Eye (tissue), 1 donor: Measurements from ENCODE around the gene TMEM79.
A peak's percentile ranks its signal among the peaks of the same experiment; 100 is the strongest.

Source experiments
- DNase-seq: peaks from one replicate; pipeline ENCODE4 v3.0.0-alpha.2; 2015

TMEM79 gene

GRCh38 chr1:156284112-156284511 lies at the start of gene TMEM79:
TMEM79 (plus strand) TSS chr1:156284325; CDS start chr1:156285227, 902 bp downstream.
- DNase-seq: no peak

- DNase-seq: no peak
Measured at GRCh38 chr1:156236164-156236563, 48.0 kb upstream of the TMEM79 start.

GRCh38 chr1:156238248-156238647 lies 45.9 kb upstream of the TMEM79 start:
- DNase-seq: no peak

- no peak for DNase-seq
Measured at GRCh38 chr1:156241311-156241811, 42.8 kb upstream of the TMEM79 start.

GRCh38 chr1:156241926-156242325 lies 42.2 kb upstream of the TMEM79 start, which contains the start of gene BGLAP:
BGLAP (plus strand) TSS chr1:156242184; CDS start chr1:156242232, 48 bp downstream.
- no peak for DNase-seq

- no peak for DNase-seq
Measured at GRCh38 chr1:156242738-156243137, 41.4 kb upstream of the TMEM79 start.

- no peak for DNase-seq
Measured at GRCh38 chr1:156244126-156244525, 40.0 kb upstream of the TMEM79 start.

GRCh38 chr1:156244712-156245111 lies 39.4 kb upstream of the TMEM79 start:
- no peak for DNase-seq

- DNase-seq: peak; percentile 65
Measured at GRCh38 chr1:156245451-156246232, 38.5 kb upstream of the TMEM79 start.

- DNase-seq: peak; percentile 17
Measured at GRCh38 chr1:156246241-156246780, 37.8 kb upstream of the TMEM79 start.

- DNase-seq: peak; percentile 23
Measured at GRCh38 chr1:156246781-156247459, 37.2 kb upstream of the TMEM79 start.

- peak; percentile 49 for DNase-seq
Measured at GRCh38 chr1:156247460-156248322, 36.4 kb upstream of the TMEM79 start, which contains the start of gene PAQR6. PAQR6 (minus strand) TSS chr1:156248056; CDS start chr1:156246731, 1,325 bp downstream.

GRCh38 chr1:156248323-156248683 lies 35.8 kb upstream of the TMEM79 start:
- no peak for DNase-seq

- no peak for DNase-seq
Measured at GRCh38 chr1:156249593-156249992, 34.5 kb upstream of the TMEM79 start.

- no peak for DNase-seq
Measured at GRCh38 chr1:156251527-156251926, 32.6 kb upstream of the TMEM79 start.

GRCh38 chr1:156253634-156254033 lies 30.5 kb upstream of the TMEM79 start:
- DNase-seq: no peak

GRCh38 chr1:156257711-156258110 lies 26.4 kb upstream of the TMEM79 start:
- DNase-seq: no peak

GRCh38 chr1:156258859-156259258 lies 25.3 kb upstream of the TMEM79 start:
- no peak for DNase-seq

- DNase-seq: no peak
Measured at GRCh38 chr1:156259805-156260204, 24.3 kb upstream of the TMEM79 start.

GRCh38 chr1:156260896-156261295 lies 23.2 kb upstream of the TMEM79 start:
- DNase-seq: no peak

- no peak for DNase-seq
Measured at GRCh38 chr1:156262461-156263287, 21.5 kb upstream of the TMEM79 start.

- DNase-seq: no peak
Measured at GRCh38 chr1:156263288-156263655, 20.9 kb upstream of the TMEM79 start.
